Psoas muscle (tissue), 8 donors: ENCODE measurements around the gene OSBPL6. TPM values are rescaled to one million over a fixed set of nuclear protein-coding genes. Genes with fewer than 3 reads are reported as not detected.

ENCODE experiments used
- ATAC-seq, 4 donors: fragments of 200-7000 bp; cut with Tn5 transposase; one replicate each; pipeline ENCODE4 v1.9.1; 2020; ENCODE audit warnings: moderate library complexity in 3 of 4, mild to moderate bottlenecking in 2 of 4
- DNase-seq, 2 donors: peaks; one replicate each; pipeline ENCODE4 v3.0.0-alpha.2; 2020
- H3K27ac ChIP-seq: fragments of 200-600 bp; one replicate; pipeline ENCODE4 v1.8.0; 2022
- H3K27me3 ChIP-seq, 3 donors: fragments of 200-600 bp in 1 of 3; one replicate each; pipeline versions ENCODE4 v1.6.1 to v1.8.0; 2013 to 2022; ENCODE audit warnings: low read length in 2 of 3, mild to moderate bottlenecking in 2 of 3, moderate library complexity in 1 of 3; ENCODE audit not compliant: insufficient read depth in 3 of 3
- H3K36me3 ChIP-seq, 2 donors: fragments of 200-600 bp in 1 of 2; one replicate each; pipeline versions ENCODE4 v1.6.1 to v1.8.0; 2013 to 2022; ENCODE audit warnings: low read depth in 1 of 2, mild to moderate bottlenecking in 1 of 2, moderate library complexity in 1 of 2; ENCODE audit not compliant: insufficient read depth in 1 of 2
- H3K4me1 ChIP-seq: fragments of 200-600 bp; one replicate; pipeline ENCODE4 v1.8.0; 2022
- H3K4me3 ChIP-seq: fragments of 200-600 bp; one replicate; pipeline ENCODE4 v1.8.0; 2022; ENCODE audit warnings: mild to moderate bottlenecking
- H3K9me3 ChIP-seq: fragments of 200-600 bp; one replicate; pipeline ENCODE4 v1.8.0; 2022
- CTCF ChIP-seq: fragments of 200-600 bp; IDR thresholded peaks from one replicate; pipeline ENCODE4 v1.8.0; 2022; ENCODE audit warnings: antibody characterized with exemption
- WGBS, 3 donors: extraction: QIAGEN DNeasy Blood & Tissue Kit; methylation state at CpG; one replicate each; pipeline versions ENCODE4 v1.1.6 to v1.1.7; 2013; 5-methylcytosine and 5-hydroxymethylcytosine counted together
- intact Hi-C, 2 donors: fragments of 100-400 bp; cut with DNase I; formaldehyde crosslinking; loops; one replicate each; pipeline versions ENCODE4 v1.11.0 to v1.14.2; 2022
- polyA plus RNA-seq, 3 donors: library from polyadenylated mRNA; stranded (reverse); fragments of 200-250 nt; gene quantifications; one replicate each; pipeline ENCODE4 v1.2.3, GENCODE V29; 2013
- total RNA-seq, 4 donors: library from RNA; stranded (reverse); fragmentation: NEBNext Ultra II Directional in 2 of 4; extraction: Animal tissue kit (Norgen Biotek cat#: 25700) in 2 of 4; gene quantifications; one replicate each; pipeline versions ENCODE4 v1.2.1 to v1.2.4, GENCODE V29; 2021 to 2023
- donor health status: healthy with polysubstance abuse.
- donor health status: DM: no; HTN: no; CAD: no; lungs with moderate emphysema.
- donor health status: Bipolar disorder and iron deficiency.
- donor health status: healthy.
- donor health status: DM: yes; HTN: yes; CAD: no.
- donor health status: DM: no; HTN: no; CAD: no.
- donor health status: DM: no; HTN: no; CAD: no.
- donor health status: DM: yes; HTN: yes; CAD: no.

The OSBPL6 gene
- total and polyA plus RNA-seq, 7 donors = 11.4 to 147 (median 36.2) TPM

- ATAC-seq = no peak
- Histone ChIP-seq H3K36me3 (peaks cover 0 to 2% of the 10 kb centered on the region in 2 donors), H3K9me3 (no peaks in the 10 kb centered on the region), H3K4me1 (peaks cover 20% of the 10 kb centered on the region), H3K4me3 (no peak overlapping the region), H3K27ac (no peak overlapping the region), H3K27me3 (no peaks in the 10 kb centered on the region)
- intact Hi-C loops = no loop called here
- TF ChIP-seq CTCF = no peak
- DNase-seq = no peak
- WGBS, 3 donors = 81 to 93% (median 86%) methylated on average over 1 of the region's 1 CpG
Observed at GRCh38 chr2:178229927-178230326, 35.6 kb downstream of the OSBPL6 start.

- ATAC-seq (no peak), DNase-seq (no peak)
- intact Hi-C loops = no loop called here
- peaks cover 25% of the 10 kb centered on the region for H3K4me1 ChIP-seq
- no peaks in the 10 kb centered on the region for H3K9me3 ChIP-seq
- no peak for TF ChIP-seq CTCF
- H3K36me3 ChIP-seq = peaks cover 0 to 2% of the 10 kb centered on the region in 2 donors
- H3K27me3 ChIP-seq = no peaks in the 10 kb centered on the region
- no peak overlapping the region for H3K4me3 ChIP-seq
- 57 to 88% (median 86%) methylated on average over 4 of the region's 4 CpGs for WGBS, 3 donors
- no peak overlapping the region for H3K27ac ChIP-seq
Observed at GRCh38 chr2:178230396-178230795, 36.1 kb downstream of the OSBPL6 start.

- DNase-seq (no peak), ATAC-seq (peak; percentile 45 to 65 (median 57))
- TF ChIP-seq CTCF = no peak
- H3K36me3 ChIP-seq = peaks cover 0 to 2% of the 10 kb centered on the region in 2 donors
- intact Hi-C loops = no loop called here
- H3K4me3 ChIP-seq = no peak overlapping the region
- no peaks in the 10 kb centered on the region for H3K9me3 ChIP-seq
- H3K27ac ChIP-seq = peak overlapping the region; percentile 66
- WGBS, 3 donors = 28 to 52% (median 33%) methylated on average over 3 of the region's 3 CpGs
- peaks cover 49% of the 10 kb centered on the region for H3K4me1 ChIP-seq
- H3K27me3 ChIP-seq = no peaks in the 10 kb centered on the region
Observed at GRCh38 chr2:178233428-178233827, 39.1 kb downstream of the OSBPL6 start.

- H3K36me3 ChIP-seq = peaks cover 0 to 2% of the 10 kb centered on the region in 2 donors
- intact Hi-C loops = loop anchor here in 1 of 2 donors (2.0 kb wide), 1 partner anchor 36 kb away; no protein-coding TSS in a partner anchor
- H3K9me3 ChIP-seq = no peaks in the 10 kb centered on the region
- DNase-seq (no peak), ATAC-seq (peak; percentile 36 to 70 (median 48))
- H3K4me3 ChIP-seq = peak overlapping the region; percentile 8
- no peaks in the 10 kb centered on the region for H3K27me3 ChIP-seq
- H3K27ac ChIP-seq = peak overlapping the region; percentile 66
- TF ChIP-seq CTCF = no peak
- 44 to 84% (median 56%) methylated on average over 1 of the region's 1 CpG for WGBS, 3 donors
- peaks cover 57% of the 10 kb centered on the region for H3K4me1 ChIP-seq
Observed at GRCh38 chr2:178234648-178235047, 40.3 kb downstream of the OSBPL6 start.
